SH-SY5Y (cell line): ENCODE data around the gene SEMA4D.

ENCODE experiments used
- GATA2 ChIP-seq: IDR thresholded peaks from 2 replicates; pipeline ENCODE4 v1.6.1; 2011; ENCODE audit warnings: mild to moderate bottlenecking, low read depth, low read length
- GATA3 ChIP-seq: IDR thresholded peaks from 2 replicates; pipeline ENCODE4 v1.6.1; 2011; ENCODE audit warnings: low read depth, mild to moderate bottlenecking, low read length, moderate library complexity

The SEMA4D gene

GRCh38 chr9:89534515-89535287 lies 36.8 kb upstream of the SEMA4D start:
- no peak for TF ChIP-seq GATA3
- no peak for TF ChIP-seq GATA2

- TF ChIP-seq GATA2, result no peak
- no peak for TF ChIP-seq GATA3
Measured at GRCh38 chr9:89533411-89534095, 35.6 kb upstream of the SEMA4D start.

DNA sequence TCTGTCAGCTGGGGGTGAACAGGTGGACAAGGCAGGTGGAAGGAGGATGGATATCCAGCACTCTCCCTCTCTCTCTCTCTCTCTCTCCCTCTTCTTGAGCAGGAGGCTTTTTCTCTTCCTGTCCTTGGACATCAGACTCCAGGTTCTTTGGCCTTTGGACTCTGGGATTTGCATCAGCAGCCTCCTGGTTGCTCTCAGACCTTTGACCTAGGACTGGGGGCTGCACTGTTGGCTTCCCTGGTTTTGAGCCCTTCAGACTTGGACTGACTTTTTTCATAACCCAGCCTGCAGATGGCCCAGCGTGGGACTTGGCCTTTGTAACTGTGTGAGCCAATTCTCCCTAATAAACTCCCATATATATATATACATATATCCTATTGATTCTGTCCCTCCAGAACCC lies 35.0 kb upstream of the SEMA4D start:
- TF ChIP-seq GATA2, result no peak
- TF ChIP-seq GATA3, result no peak

DNA sequence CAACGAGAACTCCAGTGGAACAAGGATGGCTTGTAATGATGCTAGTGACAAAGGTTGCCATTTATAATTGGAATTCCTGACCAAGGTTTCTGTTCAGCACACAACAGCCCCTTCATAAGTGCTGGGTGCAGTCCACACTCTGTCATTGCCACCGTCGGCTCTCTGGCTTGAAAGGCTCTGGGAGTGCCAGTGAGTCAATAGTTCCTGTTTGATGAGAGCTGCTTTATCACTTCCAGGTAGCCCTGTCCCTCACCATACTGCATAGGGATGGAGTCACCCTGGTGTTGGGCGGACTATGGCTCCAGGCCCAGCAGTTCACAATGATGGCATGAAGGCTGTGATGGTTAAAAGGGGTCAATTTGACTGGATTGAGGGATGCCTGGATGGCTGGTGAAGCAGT lies 34.6 kb upstream of the SEMA4D start:
- TF ChIP-seq GATA3, result no peak
- TF ChIP-seq GATA2, result no peak

DNA sequence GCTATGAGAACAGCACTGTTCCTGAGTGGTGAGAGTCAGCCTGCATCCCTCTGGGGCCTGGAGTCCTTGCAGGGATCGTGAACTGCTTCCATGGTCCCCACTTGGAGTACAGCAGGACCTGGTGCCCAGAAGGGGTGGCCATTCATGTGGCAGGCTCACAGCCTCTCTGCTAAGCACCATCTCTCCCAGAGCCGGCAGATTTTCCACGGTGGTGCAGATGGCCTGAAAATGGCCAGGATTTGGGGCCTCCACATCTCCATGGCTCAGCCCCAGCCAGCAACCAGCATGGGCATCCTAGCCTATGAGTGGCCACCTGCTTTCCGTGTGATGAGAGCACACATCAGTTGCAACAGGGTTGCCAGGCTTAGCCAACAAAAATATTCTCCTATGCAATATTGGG lies 33.9 kb upstream of the SEMA4D start:
- TF ChIP-seq GATA3 (no peak), GATA2 (no peak)

GRCh38 chr9:89530726-89531125 lies 32.8 kb upstream of the SEMA4D start:
- TF ChIP-seq GATA2 (no peak), GATA3 (no peak)

GRCh38 chr9:89529243-89530035 lies 31.5 kb upstream of the SEMA4D start:
- TF ChIP-seq GATA2 (no peak), GATA3 (no peak)

GRCh38 chr9:89528540-89528939 lies 30.6 kb upstream of the SEMA4D start:
- TF ChIP-seq GATA3, result no peak
- TF ChIP-seq GATA2, result no peak

GRCh38 chr9:89528131-89528530 lies 30.2 kb upstream of the SEMA4D start:
- no peak for TF ChIP-seq GATA2
- TF ChIP-seq GATA3, result no peak

- TF ChIP-seq GATA2, result no peak
Measured at GRCh38 chr9:89527084-89527483, 29.2 kb upstream of the SEMA4D start.

GRCh38 chr9:89526667-89527066 lies 28.8 kb upstream of the SEMA4D start:
- no peak for TF ChIP-seq GATA2
- TF ChIP-seq GATA3, result no peak

DNA sequence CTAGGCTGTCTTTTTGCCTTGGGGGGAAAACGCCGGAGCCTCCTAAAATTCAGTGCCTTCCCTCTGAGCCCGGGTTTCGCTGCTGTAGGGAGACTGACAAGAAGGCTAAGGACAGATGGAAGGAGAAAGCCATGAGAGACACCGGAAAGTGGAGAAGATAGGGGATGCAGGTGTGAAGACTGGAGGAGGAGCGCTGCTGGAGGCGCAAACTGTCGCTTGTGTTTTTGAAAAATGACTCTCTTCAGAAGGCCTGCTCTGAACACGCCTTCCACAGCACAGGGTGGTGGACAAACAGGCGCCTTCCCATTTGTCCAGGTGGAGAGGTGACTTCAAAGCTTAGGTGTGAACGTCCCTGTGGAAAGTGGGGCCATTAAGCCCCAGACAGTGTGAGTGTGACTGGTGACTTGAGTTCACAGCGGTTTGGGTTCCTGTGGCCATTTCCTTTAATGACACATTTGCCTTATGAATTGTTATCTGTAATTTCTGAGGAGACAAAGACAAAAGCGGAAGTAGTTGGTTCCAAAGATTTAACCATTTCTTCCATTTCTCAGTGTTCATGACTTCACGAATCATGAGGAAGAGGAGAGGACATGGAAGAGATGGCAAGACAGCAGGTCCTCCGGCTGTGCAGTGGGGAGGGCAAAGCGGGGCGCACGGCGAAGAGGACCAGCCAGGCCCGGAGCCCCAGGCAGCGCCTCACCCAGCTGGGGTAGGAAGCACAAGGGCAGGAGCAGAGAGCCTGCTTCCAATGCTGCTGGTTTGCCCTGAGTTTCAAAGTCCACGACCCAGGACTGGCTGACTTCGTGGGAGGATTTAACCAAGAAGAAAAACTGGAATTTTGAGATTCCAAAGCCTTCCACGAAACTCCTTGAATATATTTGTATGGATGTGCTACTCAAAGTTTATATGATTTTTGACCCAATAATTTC lies 27.8 kb upstream of the SEMA4D start:
- no peak for TF ChIP-seq GATA3
- TF ChIP-seq GATA2, result no peak

- TF ChIP-seq GATA2, result no peak
- TF ChIP-seq GATA3, result no peak
Measured at GRCh38 chr9:89524963-89525362, 27.1 kb upstream of the SEMA4D start.

DNA sequence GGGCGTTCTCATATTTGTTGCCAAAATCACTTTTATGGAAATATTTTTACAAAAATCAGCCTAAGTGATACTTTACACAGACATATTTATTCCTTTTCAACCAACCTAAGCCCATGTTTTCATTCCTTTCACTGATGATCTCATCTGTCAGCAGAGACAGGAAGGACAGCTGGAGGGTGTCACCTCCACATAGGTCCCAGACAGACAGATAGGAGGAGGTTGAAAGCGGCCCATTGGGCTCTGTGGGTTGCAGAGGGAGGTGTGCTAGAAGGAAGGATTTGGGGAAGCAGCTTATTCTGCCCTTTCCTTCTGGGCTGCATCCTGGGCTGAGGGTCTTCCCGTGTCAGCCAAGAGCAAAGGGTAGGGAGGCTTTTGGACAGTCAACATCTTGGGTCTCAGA lies 26.0 kb upstream of the SEMA4D start:
- TF ChIP-seq GATA3 (no peak), GATA2 (no peak)

DNA sequence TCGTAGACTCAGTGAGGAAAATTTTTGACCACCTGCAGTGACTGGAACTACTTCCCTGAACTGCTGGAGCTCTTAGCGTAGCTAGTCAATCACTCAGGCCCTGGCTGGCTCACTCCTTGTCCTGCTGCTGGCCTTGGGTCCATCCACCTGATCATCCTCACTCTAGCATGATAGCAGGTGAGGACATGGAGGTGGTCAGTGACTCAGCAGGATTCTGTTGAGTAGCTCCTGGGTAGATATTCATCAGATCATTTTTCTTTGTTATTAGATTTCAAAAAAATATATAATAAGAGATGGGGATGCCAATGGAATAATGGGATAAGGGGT lies 25.0 kb upstream of the SEMA4D start:
- TF ChIP-seq GATA2 (no peak), GATA3 (no peak)
